Endometrial microvascular endothelial cells (primary cell): ENCODE data around the gene BIRC7. TPM values are rescaled to one million over a fixed set of nuclear protein-coding genes. Genes with fewer than 3 reads are reported as not detected.
"Not testable (repeated sequence)": the region's sequence is repeated elsewhere in the genome, so short reads cannot be mapped to it uniquely, and the experiment has no call there.

ENCODE experiments used
- in situ Hi-C: cut with HindIII; loops from 2 replicates; pipeline ENCODE4 v1.10.0; 2017; ENCODE audit warnings: low sequenced_read_pairs, low pct_unique_long_range_greater_than_20kb; ENCODE audit errors: inconsistent ontology term
- total RNA-seq: library from RNA; depleted of rRNA; stranded (reverse); fragments of >200 nt; gene quantifications from one replicate; pipeline ENCODE4 v1.2.3, GENCODE V29; 2015; ENCODE audit errors: inconsistent ontology term

BIRC7 gene
- total RNA-seq, 1 donor from 2014 or later: not detected

DNA sequence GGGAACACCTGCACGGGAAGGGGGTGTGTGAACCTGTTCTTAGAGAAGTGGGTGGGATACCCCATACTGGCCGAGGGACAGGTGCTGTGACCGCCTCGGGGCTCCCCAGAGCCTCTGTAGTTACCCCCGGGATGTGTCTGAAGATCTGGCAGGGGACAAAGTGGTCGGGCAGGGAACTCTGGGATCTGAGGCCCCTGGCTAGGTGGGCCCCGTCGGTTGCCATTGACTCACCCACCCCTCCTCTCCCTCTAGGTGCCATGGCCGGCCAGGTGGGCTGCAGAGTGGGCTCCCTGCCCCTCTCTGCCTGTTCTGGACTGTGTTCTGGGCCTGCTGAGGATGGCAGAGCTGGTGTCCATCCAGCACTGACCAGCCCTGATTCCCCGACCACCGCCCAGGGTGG, 4.3 kb downstream of the BIRC7 start:
- in situ Hi-C loops: no loop called here

GRCh38 chr20:63241272-63241671, 5.6 kb downstream of the BIRC7 start:
- in situ Hi-C loops: no loop called here

DNA sequence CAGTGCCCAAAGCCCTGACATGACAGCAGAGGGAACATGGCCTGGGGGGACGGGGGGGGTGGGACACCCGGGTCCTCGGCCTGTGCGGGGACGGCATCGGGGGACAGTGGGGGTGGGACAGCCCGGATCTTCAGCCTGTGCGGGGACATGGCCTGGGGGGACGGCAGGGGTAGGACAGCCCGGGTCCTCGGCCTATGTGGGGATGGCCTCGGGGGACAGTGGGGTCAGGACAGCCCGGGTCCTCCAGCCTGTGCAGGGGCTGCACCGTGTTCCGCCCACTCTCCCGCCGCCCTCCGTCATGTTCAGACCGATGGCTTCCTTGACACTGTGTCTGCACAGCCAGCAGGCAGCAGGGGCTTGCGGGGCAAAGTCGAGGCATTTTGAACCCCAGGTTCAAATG, 7.0 kb downstream of the BIRC7 start:
- in situ Hi-C loops: no loop called here

DNA sequence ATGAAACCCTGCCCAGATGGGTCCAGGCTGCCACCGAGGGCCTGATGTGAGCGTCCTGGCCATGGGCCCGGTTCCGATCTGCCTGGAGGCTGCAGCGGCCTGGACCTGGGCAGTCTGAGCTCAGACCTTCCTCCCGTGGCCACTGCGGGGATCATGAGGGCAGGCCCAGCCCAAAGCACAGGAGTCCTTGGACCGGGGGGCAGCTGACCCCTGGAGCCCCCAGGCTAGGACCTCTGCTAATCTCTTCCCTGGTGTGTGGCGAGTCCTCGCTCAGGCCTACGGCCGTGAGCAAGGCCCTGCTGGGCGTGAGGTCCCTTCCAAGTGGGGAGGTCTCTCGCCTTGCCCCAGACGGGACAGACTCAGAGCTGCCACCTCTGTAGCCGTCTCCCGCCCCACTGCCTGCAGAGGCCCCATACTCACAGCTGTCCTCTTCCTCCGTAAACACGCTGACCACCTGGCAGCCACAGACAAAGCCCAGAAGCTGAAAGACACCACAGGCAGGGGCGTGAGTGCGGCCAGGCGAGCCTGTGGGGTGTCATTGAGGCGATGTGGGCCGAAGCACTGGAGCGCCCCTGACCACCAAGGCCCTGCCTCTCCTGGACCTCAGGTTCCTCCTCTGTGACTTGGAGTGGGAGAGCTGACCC, 8.0 kb downstream of the BIRC7 start:
- in situ Hi-C loops: no loop called here

DNA sequence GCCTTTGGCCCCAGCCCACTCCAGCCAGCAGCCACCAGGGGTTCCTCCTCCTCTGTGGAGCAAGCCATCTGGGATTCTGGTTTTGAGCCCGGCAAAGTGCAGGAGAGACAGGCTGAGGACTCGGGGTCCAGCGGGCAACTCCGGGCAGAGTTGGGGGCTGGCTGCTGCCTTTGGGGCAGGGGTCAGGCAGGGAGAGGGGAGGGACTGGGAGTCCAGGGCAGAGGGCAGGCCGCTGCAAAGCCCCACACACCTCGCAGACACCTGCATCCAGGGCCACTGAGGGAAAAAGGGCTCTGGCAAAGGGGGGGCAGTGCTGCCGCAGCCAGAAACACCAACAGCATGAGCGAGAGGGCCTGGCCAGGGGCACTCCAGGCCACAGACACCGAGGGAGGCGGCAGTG, 8.8 kb downstream of the BIRC7 start:
- in situ Hi-C loops: no loop called here

DNA sequence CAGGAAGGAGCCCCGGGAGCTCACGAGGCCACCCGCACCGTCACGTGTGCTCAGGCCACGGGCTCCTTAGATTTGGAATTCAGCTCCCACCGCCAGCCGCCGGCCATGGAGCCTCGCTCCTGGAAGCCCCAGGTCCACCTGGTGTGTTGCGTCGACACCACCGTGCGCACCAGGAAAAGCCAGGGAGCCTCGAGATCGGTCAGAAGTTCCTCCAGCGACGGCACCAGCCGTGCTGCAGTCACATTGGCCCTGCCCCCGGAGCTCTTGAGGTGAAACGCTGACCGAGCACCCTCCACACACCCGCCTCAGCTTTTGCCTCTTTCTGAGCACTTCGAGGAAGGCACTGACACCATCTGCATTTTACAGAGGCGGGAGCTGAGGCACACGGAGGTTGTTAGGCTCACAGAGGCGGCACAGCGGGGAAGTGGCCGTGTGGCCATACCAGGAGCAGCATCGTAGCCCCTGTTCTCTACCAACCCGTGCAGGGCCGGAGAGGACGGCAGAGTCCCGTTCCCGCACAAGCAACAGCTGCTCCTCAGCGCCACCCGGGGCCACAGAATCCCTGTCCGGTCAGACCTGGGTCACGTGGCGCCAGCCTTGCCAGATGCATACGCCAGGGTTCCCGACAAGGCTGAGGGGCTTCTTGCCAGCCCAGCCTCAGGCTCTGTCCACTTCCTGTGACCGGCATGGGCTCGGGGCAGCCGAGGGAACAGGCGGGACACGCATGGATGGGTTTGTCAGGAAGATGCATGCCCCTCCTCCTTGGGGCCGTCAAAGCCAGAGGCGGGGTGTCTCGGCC, 11.0 kb downstream of the BIRC7 start:
- in situ Hi-C loops: no loop called here

DNA sequence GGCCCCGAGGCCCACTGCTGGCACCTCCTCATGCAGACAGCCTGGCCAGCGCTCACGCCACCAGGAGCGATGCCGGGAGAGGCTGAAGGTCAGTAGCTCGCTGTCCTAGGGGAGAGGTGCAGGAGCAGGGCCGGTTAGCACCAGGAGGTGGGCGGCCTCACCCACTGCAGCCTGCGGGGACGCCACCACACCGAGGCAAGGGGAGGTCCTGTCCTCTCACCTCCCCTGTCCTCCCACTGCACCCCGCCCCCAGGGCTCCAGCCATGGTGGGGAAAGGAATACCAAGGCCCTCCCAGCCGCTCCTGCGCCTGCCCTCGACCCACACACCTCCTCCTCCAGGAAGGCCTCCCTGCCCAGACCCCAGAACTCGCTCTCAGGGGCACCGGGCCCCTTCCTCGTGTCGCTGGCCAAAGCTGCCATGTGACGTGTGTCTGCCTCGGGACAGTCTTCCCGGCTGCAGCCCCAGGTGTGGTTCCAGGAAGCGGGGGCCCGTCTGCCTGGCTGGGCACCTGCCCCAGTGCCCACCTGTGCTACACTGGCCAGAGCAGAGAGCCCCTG, 12.0 kb downstream of the BIRC7 start:
- in situ Hi-C loops: no loop called here

GRCh38 chr20:63248835-63249591, 13.3 kb downstream of the BIRC7 start:
- in situ Hi-C loops: no loop called here

- in situ Hi-C loops: no loop called here
Observed at GRCh38 chr20:63249891-63250290, 14.2 kb downstream of the BIRC7 start.

DNA sequence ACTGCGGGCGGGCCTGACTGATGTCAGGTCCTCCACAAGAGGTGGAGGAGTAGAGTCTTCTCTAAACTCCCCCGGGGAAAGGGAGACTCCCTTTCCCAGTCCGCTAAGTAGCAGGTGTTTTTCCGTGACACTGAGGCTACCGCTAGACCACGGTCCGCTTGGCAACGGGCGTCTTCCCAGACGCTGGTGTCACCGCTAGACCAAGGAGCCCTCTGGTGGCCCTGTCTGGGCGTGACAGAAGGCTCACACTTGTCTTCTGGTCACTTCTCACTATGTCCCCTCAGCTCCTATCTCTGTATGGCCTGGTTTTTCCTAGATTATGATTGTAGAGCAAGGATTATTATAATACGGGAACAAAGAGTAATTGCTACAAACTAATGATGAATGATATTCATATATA, 15.6 kb downstream of the BIRC7 start:
- in situ Hi-C loops: not testable (repeated sequence)

GRCh38 chr20:63252284-63252711, 16.6 kb downstream of the BIRC7 start:
- in situ Hi-C loops: no loop called here

DNA sequence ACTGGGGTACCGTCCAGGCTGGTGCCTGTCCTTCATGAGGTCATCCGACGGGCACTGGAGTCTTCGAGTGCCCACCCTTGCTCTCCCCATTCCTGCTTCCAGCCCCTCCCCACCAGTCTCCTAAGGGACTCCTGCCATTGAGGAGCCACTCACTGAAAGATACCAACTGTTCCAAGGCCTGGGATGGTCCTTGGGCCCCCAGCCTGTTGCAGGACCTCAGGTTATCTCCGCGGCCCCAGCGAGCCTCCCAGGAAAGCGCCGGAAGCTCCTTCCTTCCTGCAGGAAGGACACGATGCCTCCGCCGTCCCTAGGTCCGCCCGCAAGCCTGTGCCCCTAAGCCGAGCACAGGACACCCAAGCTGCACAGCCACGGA, 17.3 kb downstream of the BIRC7 start:
- in situ Hi-C loops: no loop called here

- in situ Hi-C loops: no loop called here
Observed at GRCh38 chr20:63253438-63254231, 17.9 kb downstream of the BIRC7 start.

DNA sequence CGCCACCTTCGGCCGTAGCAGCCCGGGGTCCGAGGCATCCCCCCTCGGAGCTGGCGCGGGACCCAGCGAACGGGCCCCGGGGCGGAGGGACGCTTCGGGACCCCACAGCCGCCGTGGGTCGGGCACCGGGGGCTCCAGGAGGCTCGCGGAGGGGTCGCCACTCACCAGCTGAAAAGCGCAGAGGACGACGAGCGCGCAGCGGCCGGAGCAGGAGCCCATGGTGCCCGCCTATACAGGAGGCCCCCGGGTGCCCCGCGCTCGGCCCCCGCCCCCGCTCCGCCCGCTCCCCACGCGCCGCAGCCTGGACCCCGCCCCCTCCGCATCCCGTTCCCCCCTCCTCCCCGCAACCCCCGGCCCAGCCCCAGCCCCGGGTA, 18.5 kb downstream of the BIRC7 start, which contains the start of gene NKAIN4:
NKAIN4 (minus strand) TSS at position 232 of the 374 bp plus-strand sequence; CDS start at position 219, 13 bp downstream.
- in situ Hi-C loops: no loop called here

GRCh38 chr20:63254606-63255384, 19.1 kb downstream of the BIRC7 start:
- in situ Hi-C loops: no loop called here

- in situ Hi-C loops: no loop called here
Observed at GRCh38 chr20:63255931-63256704, 20.4 kb downstream of the BIRC7 start.

- in situ Hi-C loops: no loop called here
Observed at GRCh38 chr20:63256954-63257353, 21.2 kb downstream of the BIRC7 start.
